GM12878 (cell line): Measurements from ENCODE around the gene PPM1D. TPM values are rescaled to one million over a fixed set of nuclear protein-coding genes. Genes with fewer than 3 reads are reported as not detected.

Experiments
- ATAC-seq: fragments of 200-7000 bp; cut with Tn5 transposase; 3 replicates; pipeline ENCODE4 v1.9.1; 2020; ENCODE audit warnings: mild to moderate bottlenecking, moderate library complexity
- BruUV-seq: library from RNA; stranded (reverse); fragments of 400-500 nt; replicated peaks from 2 replicates; lab custom pipeline; 2021; lab: Mats Ljungman, UMichigan
- CTCF ChIA-PET: fragments of 300-600 bp; sonication (Branson Sonifier 250); formaldehyde crosslinking; extraction: SDS; loops from one replicate; lab custom pipeline; 2021; ENCODE audit warnings: inconsistent platforms; lab: Yijun Ruan, JAX
- POLR2A ChIA-PET: fragments of 350-600 bp; formaldehyde crosslinking; extraction: SDS; loops from one replicate; lab custom pipeline; 2021; ENCODE audit warnings: inconsistent platforms; lab: Charles Lee
- RAD21 ChIA-PET: fragments of 300-600 bp; sonication (Branson Sonifier 250); formaldehyde crosslinking; loops from one replicate; lab custom pipeline; 2023; ENCODE audit warnings: antibody characterized with exemption; ENCODE audit not compliant: unreplicated experiment; lab: Charles Lee
- SMC1A ChIA-PET: fragments of 300-600 bp; sonication (Branson Sonifier 250); formaldehyde crosslinking; loops from one replicate; lab custom pipeline; 2023; ENCODE audit not compliant: unreplicated experiment, uncharacterized antibody; lab: Charles Lee
- DNase-seq: peaks from one replicate; pipeline ENCODE4 v3.0.0-alpha.2; 2011; ENCODE audit warnings: low read depth, low spot score
- FAIRE-seq: peaks from 3 replicates; lab custom pipeline; 2011; peaks lifted over from hg19 to GRCh38; lab: Jason Lieb, UNC
- H2AFZ ChIP-seq: 2 replicates; pipeline ENCODE4 v1.6.0; 2011; ENCODE audit warnings: low read depth, low read length, control low read depth; ENCODE audit not compliant: control insufficient read depth
- H3K27ac ChIP-seq: 2 replicates; pipeline ENCODE4 v1.5.1; 2011; ENCODE audit warnings: control low read depth; ENCODE audit not compliant: control insufficient read depth, insufficient read depth
- H3K27me3 ChIP-seq, 2 experiments: replicated peaks in 1 of 2; 2 replicates each; pipeline versions ENCODE4 v1.6.0 to v1.6.1; 2011; ENCODE audit warnings: low read length in 1 of 2; ENCODE audit not compliant: control insufficient read depth in 2 of 2, insufficient read depth in 2 of 2
- H3K36me3 ChIP-seq, 2 experiments: 2 replicates each; pipeline ENCODE4 v1.5.1; 2011; ENCODE audit warnings: low read length in 1 of 2; ENCODE audit not compliant: control insufficient read depth in 2 of 2, insufficient read depth in 2 of 2
- H3K4me1 ChIP-seq: 2 replicates; pipeline ENCODE4 v1.6.1; 2011; ENCODE audit warnings: mild to moderate bottlenecking, low read length, moderate library complexity, mixed read lengths; ENCODE audit not compliant: control insufficient read depth, insufficient read depth
- H3K4me2 ChIP-seq: 2 replicates; pipeline ENCODE4 v1.6.0; 2011; ENCODE audit warnings: control low read depth; ENCODE audit not compliant: control insufficient read depth, insufficient read depth
- H3K4me3 ChIP-seq: fragments of 200-600 bp; sonication (generic); 2 replicates; pipeline ENCODE4 v1.5.1; 2016
- H3K79me2 ChIP-seq: 2 replicates; pipeline ENCODE4 v1.6.0; 2011; ENCODE audit warnings: low read length; ENCODE audit not compliant: control insufficient read depth, insufficient read depth
- H3K9ac ChIP-seq: 2 replicates; pipeline ENCODE4 v1.8.0; 2011; ENCODE audit warnings: low read length, control low read depth, mixed read lengths; ENCODE audit not compliant: control insufficient read depth, insufficient read depth
- H3K9me3 ChIP-seq: replicated peaks from 3 replicates; pipeline ENCODE4 v1.5.1; 2011; ENCODE audit warnings: mild to moderate bottlenecking, low read length; ENCODE audit not compliant: control insufficient read depth, insufficient read depth
- H4K20me1 ChIP-seq: 2 replicates; pipeline ENCODE4 v1.6.0; 2011; ENCODE audit not compliant: control insufficient read depth, insufficient read depth
- EED ChIP-seq: sonication (generic); IDR thresholded peaks from 2 replicates; pipeline ENCODE4 v1.6.1; 2016; ENCODE audit warnings: antibody characterized with exemption, low read depth
- IRF5 ChIP-seq: fragments of 450-650 bp; IDR thresholded peaks from 2 replicates; pipeline ENCODE4 v1.6.1; 2017; ENCODE audit warnings: borderline replicate concordance
- NFXL1 ChIP-seq: fragments of 450-650 bp; IDR thresholded peaks from 2 replicates; pipeline ENCODE4 v1.6.1; 2017; ENCODE audit warnings: antibody characterized with exemption, mild to moderate bottlenecking, borderline replicate concordance
- PKNOX1 ChIP-seq: fragments of 450-650 bp; IDR thresholded peaks from 2 replicates; pipeline ENCODE4 v1.6.1; 2016; ENCODE audit warnings: mild to moderate bottlenecking
- WGBS: methylation state at CpG from one replicate; pipeline ENCODE4 v1.1.6; 2016; ENCODE audit warnings: low lambda C conversion rate; ENCODE audit not compliant: insufficient replicate concordance, insufficient coverage; ENCODE audit errors: missing lambda C conversion rate; 5-methylcytosine and 5-hydroxymethylcytosine counted together
- in situ Hi-C: fragments of 300-500 bp; cut with MboI; formaldehyde crosslinking; loops from 9 replicates; pipeline ENCODE4 v1.14.3; 2018; ENCODE audit warnings: mixed read lengths
- intact Hi-C: fragments of 100-400 bp; cut with micrococcal nuclease; formaldehyde crosslinking; loops from one replicate; pipeline ENCODE4 v1.14.2; 2022; ENCODE audit not compliant: unreplicated experiment
- polyA plus RNA-seq, 11 experiments: library from polyadenylated mRNA; depleted of rRNA in 4 of 11; unstranded in 6 of 11; stranded (reverse) in 5 of 11; fragments of >200 nt; fragmentation: Nextera tagmentation in 4 of 11; fragmentation: Illumina TruSeq in 1 of 11; extraction: Ambion mirVana in 4 of 11; extraction: Trizol in 1 of 11; gene quantifications; 1 replicate in 1 of 11; 2 replicates in 10 of 11; pipeline versions ENCODE4 v1.2.1 to v1.2.3, GENCODE V29; 2011 to 2016; ENCODE audit warnings: inconsistent platforms in 2 of 11, missing spikeins in 2 of 11, low read depth in 1 of 11
- total RNA-seq, 4 experiments: library from RNA; depleted of rRNA in 3 of 4; stranded (reverse); fragments of >200 nt in 3 of 4; fragmentation: Illumina TruSeq in 1 of 4; extraction: Trizol in 1 of 4; gene quantifications; 2 replicates each; pipeline versions ENCODE4 v1.2.1 to v1.2.3, GENCODE V29; 2013 to 2021

PPM1D gene
- total and polyA plus RNA-seq, 10 of the 15 experiments (the other 5 are each of a cell fraction or from before 2014, with no cell fraction given), result 1.9 to 20.8 (median 10.7) TPM

GRCh38 chr17:60629120-60629519 lies 29.1 kb downstream of the PPM1D start:
- CTCF ChIA-PET, result interaction anchor here (1.3 kb wide), 1 partner anchor 9 kb away, joined by 6 read pairs; no protein-coding TSS in a partner anchor
- no TSS peak for BruUV-seq
- Histone ChIP-seq H3K27me3 (no peaks in the 10 kb centered on the region), H4K20me1 (no peaks in the 10 kb centered on the region), H3K9ac (no peak overlapping the region), H3K4me3 (no peak overlapping the region), H3K4me2 (no peak overlapping the region), H3K9me3 (no peaks in the 10 kb centered on the region), H3K36me3 (peaks cover 2 to 4% of the 10 kb centered on the region in 2 experiments), H3K79me2 (peaks cover 2% of the 10 kb centered on the region; the same call in 1 of the 2 replicates), H3K27ac (no peak overlapping the region), H3K4me1 (no peaks in the 10 kb centered on the region), H2AFZ (no peak overlapping the region)
- intact Hi-C loops (no loop called here), in situ Hi-C loops (loop anchor here (25.0 kb wide), 1 partner anchor 492 kb away; the partner anchor contains the start of gene CA4)
- FAIRE-seq (peak; percentile 23), DNase-seq (no peak), ATAC-seq (no peak)
- no peak for TF ChIP-seq EED
- no peak for TF ChIP-seq IRF5
- SMC1A ChIA-PET, result interaction anchor here (1.3 kb wide), 1 partner anchor 9 kb away, joined by 3 read pairs; no protein-coding TSS in a partner anchor
- POLR2A ChIA-PET, result interaction anchor here (0.5 to 1.2 kb wide), 2 partner anchors 17 to 111 kb away, joined by 3 to 4 read pairs; no protein-coding TSS in a partner anchor
- RAD21 ChIA-PET, result no interaction called here
- WGBS, result 98% methylated on average over 2 of the region's 2 CpGs

- H3K4me1 ChIP-seq, result no peaks in the 10 kb centered on the region
- CTCF ChIA-PET, result interaction anchor here (1.2 to 1.4 kb wide), 3 partner anchors 8 to 13 kb away, joined by 3 to 9 read pairs (median 3); no protein-coding TSS in a partner anchor
- H3K9me3 ChIP-seq, result no peaks in the 10 kb centered on the region
- H3K27ac ChIP-seq, result no peak overlapping the region
- over 99% methylated on average over 5 of the region's 5 CpGs for WGBS
- intact Hi-C loops, result loop anchor here (10.0 kb wide), 1 partner anchor 486 kb away; the partner anchor contains the start of gene CA4
- SMC1A ChIA-PET, result interaction anchor here (1.1 to 1.5 kb wide), 2 partner anchors 20 to 26 kb away, joined by 3 read pairs; no protein-coding TSS in a partner anchor
- peaks cover 2 to 7% of the 10 kb centered on the region in 2 experiments for H3K36me3 ChIP-seq
- POLR2A ChIA-PET, result no interaction called here
- no peaks in the 10 kb centered on the region for H4K20me1 ChIP-seq
- RAD21 ChIA-PET, result no interaction called here
- ATAC-seq (no peak), FAIRE-seq (no peak), DNase-seq (no peak)
- H3K9ac ChIP-seq, result no peak overlapping the region
- H3K79me2 ChIP-seq, result peaks cover 2% of the 10 kb centered on the region; the same call in 1 of the 2 replicates
- no TSS peak for BruUV-seq
- no peaks in the 10 kb centered on the region for H3K27me3 ChIP-seq
- H3K4me3 ChIP-seq, result no peak overlapping the region
- TF ChIP-seq NFXL1 (peak; percentile 16; the same call in 1 of the 2 replicates), PKNOX1 (no peak)
- in situ Hi-C loops, result loop anchor here (25.0 kb wide), 1 partner anchor 493 kb away; the partner anchor contains the start of gene CA4
- H2AFZ ChIP-seq, result no peak overlapping the region
- no peak overlapping the region for H3K4me2 ChIP-seq
Observed at GRCh38 chr17:60630352-60630751, 30.4 kb downstream of the PPM1D start.
